OCI-LY1 (cell line): ENCODE results near the gene IFT81.

Experiments
- EZH2 ChIP-seq: fragments of 200-600 bp; sonication (generic), shearing (Covaris generic); IDR thresholded peaks from 2 replicates; pipeline ENCODE4 v1.8.0; 2017; ENCODE audit warnings: borderline replicate concordance, mixed run types, mild to moderate bottlenecking, antibody characterized with exemption, low read length, moderate library complexity, mixed read lengths
- TF ChIP-seq, protein P1 (sequence below): fragments of 200-600 bp; sonication (generic), shearing (Covaris generic); IDR thresholded peaks from 2 replicates; pipeline ENCODE4 v1.5.1; 2017; ENCODE audit warnings: mild to moderate bottlenecking, antibody characterized with exemption, low read length, moderate library complexity, mixed read lengths

DNA sequence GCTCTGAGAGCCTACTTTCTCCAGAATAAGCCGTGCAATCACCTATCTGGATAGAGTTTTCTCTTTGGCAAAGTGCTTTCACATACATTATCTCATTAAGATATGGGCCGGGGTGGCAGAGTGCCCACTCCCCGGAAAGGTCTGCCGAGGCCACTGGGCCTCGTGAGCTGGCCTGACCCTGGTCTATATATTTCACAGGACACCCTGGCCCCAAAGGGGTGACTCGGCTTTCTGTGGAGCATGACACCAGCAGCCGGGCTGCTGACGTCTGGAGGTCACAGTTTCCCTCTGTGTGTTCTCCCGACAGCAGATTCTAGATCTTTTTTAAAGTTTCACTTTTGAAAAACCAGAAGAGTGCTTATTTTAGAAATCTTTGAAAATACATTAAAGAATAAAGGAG lies 129.0 kb downstream of the IFT81 start:
- TF ChIP-seq, protein P1, sequence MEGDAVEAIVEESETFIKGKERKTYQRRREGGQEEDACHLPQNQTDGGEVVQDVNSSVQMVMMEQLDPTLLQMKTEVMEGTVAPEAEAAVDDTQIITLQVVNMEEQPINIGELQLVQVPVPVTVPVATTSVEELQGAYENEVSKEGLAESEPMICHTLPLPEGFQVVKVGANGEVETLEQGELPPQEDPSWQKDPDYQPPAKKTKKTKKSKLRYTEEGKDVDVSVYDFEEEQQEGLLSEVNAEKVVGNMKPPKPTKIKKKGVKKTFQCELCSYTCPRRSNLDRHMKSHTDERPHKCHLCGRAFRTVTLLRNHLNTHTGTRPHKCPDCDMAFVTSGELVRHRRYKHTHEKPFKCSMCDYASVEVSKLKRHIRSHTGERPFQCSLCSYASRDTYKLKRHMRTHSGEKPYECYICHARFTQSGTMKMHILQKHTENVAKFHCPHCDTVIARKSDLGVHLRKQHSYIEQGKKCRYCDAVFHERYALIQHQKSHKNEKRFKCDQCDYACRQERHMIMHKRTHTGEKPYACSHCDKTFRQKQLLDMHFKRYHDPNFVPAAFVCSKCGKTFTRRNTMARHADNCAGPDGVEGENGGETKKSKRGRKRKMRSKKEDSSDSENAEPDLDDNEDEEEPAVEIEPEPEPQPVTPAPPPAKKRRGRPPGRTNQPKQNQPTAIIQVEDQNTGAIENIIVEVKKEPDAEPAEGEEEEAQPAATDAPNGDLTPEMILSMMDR, result no peak
- TF ChIP-seq EZH2, result no peak
